A673 (cell line): ENCODE measurements around the gene HLCS. TPM values are rescaled to one million over a fixed set of nuclear protein-coding genes. Genes with fewer than 3 reads are reported as not detected.

Source experiments
- BruUV-seq: library from RNA; stranded (reverse); fragments of 400-500 nt; replicated peaks from 2 replicates; lab custom pipeline; 2021; lab: Mats Ljungman, UMichigan
- CTCF ChIA-PET: fragments of 300-600 bp; sonication (Branson Sonifier 250); formaldehyde crosslinking; loops from one replicate; lab custom pipeline; 2022; ENCODE audit warnings: antibody characterized with exemption; lab: Charles Lee
- POLR2A ChIA-PET: fragments of 300-600 bp; sonication (Branson Sonifier 250); formaldehyde crosslinking; loops from one replicate; lab custom pipeline; 2022; ENCODE audit warnings: antibody characterized with exemption; ENCODE audit not compliant: low non-redundant PET; lab: Charles Lee
- DNase-seq: peaks from one replicate; pipeline ENCODE4 v3.0.0-alpha.2; 2015; ENCODE audit warnings: low spot score
- H3K27ac ChIP-seq: fragments of 200-600 bp; sonication (generic); 2 replicates; pipeline ENCODE4 v1.5.1; 2016; ENCODE audit warnings: mixed run types, low read depth, mild to moderate bottlenecking, mixed read lengths, antibody characterized with exemption, low read length; ENCODE audit not compliant: poor library complexity, severe bottlenecking
- H3K27me3 ChIP-seq: fragments of 200-600 bp; sonication (generic); replicated peaks from 2 replicates; pipeline ENCODE4 v1.6.1; 2017; ENCODE audit warnings: mixed run types, low read depth, mild to moderate bottlenecking, mixed read lengths, antibody characterized with exemption, low read length; ENCODE audit not compliant: insufficient read depth, poor library complexity
- H3K36me3 ChIP-seq: fragments of 200-600 bp; sonication (generic); 2 replicates; pipeline ENCODE4 v1.6.1; 2016; ENCODE audit warnings: mixed run types, mild to moderate bottlenecking, mixed read lengths, antibody characterized with exemption, low read length; ENCODE audit not compliant: insufficient read depth, poor library complexity, severe bottlenecking
- H3K4me1 ChIP-seq: fragments of 200-600 bp; sonication (generic); 2 replicates; pipeline ENCODE4 v1.6.1; 2017; ENCODE audit warnings: mixed run types, mild to moderate bottlenecking, mixed read lengths, antibody characterized with exemption, low read length; ENCODE audit not compliant: insufficient read depth, poor library complexity, severe bottlenecking
- H3K4me3 ChIP-seq: fragments of 200-600 bp; sonication (generic); 2 replicates; pipeline ENCODE4 v1.5.1; 2016; ENCODE audit warnings: low read depth, mixed run types, mild to moderate bottlenecking, mixed read lengths, low read length; ENCODE audit not compliant: poor library complexity, severe bottlenecking
- H3K9me3 ChIP-seq: fragments of 200-600 bp; sonication (generic); 2 replicates; pipeline ENCODE4 v1.6.1; 2016; ENCODE audit warnings: mixed run types, low read depth, mild to moderate bottlenecking, mixed read lengths, antibody characterized with exemption, low read length; ENCODE audit not compliant: poor library complexity, severe bottlenecking
- CTCF ChIP-seq: fragments of 300-800, 200-600 bp; sonication (generic); conservative IDR thresholded peaks from 2 replicates; pipeline ENCODE4 v1.5.1; 2017; ENCODE audit warnings: low read depth, mild to moderate bottlenecking, antibody characterized with exemption, low read length, moderate library complexity, mixed read lengths
- EZH2 ChIP-seq: fragments of 200-600 bp; sonication (generic); IDR thresholded peaks from 2 replicates; pipeline ENCODE4 v1.6.1; 2017; ENCODE audit warnings: borderline replicate concordance, low read depth, mild to moderate bottlenecking, mixed read lengths, antibody characterized with exemption, low read length; ENCODE audit not compliant: poor library complexity, severe bottlenecking
- intact Hi-C: fragments of 100-400 bp; cut with micrococcal nuclease; formaldehyde crosslinking; loops from one replicate; pipeline ENCODE4 v1.10.0; 2022; ENCODE audit not compliant: unreplicated experiment
- total RNA-seq: library from RNA; stranded (reverse); gene quantifications from 2 replicates; pipeline ENCODE4 v1.2.3, GENCODE V29; 2021

The HLCS gene
- total RNA-seq, 1 experiment from 2014 or later, result 15.3 TPM

- CTCF ChIA-PET, result no interaction called here
- POLR2A ChIA-PET, result no interaction called here
- H3K27ac ChIP-seq, result no peak overlapping the region
- H3K36me3 ChIP-seq, result no peaks in the 10 kb centered on the region
- no peak for DNase-seq
- no peaks in the 10 kb centered on the region for H3K9me3 ChIP-seq
- TF ChIP-seq EZH2, result no peak
- no peak for TF ChIP-seq CTCF
- H3K4me3 ChIP-seq, result no peak overlapping the region
- no TSS peak for BruUV-seq
- intact Hi-C loops, result no loop called here
- no peaks in the 10 kb centered on the region for H3K27me3 ChIP-seq
- no peaks in the 10 kb centered on the region for H3K4me1 ChIP-seq
These were observed 126.7 kb downstream of the HLCS start for GRCh38 chr21:36839735-36840134.

GRCh38 chr21:36839123-36839522 lies 127.3 kb downstream of the HLCS start:
- BruUV-seq, result no TSS peak

GRCh38 chr21:36835383-36835795 lies 131.1 kb downstream of the HLCS start:
- H3K27ac ChIP-seq, result no peak overlapping the region
- H3K4me3 ChIP-seq, result no peak overlapping the region
- H3K9me3 ChIP-seq, result no peaks in the 10 kb centered on the region
- BruUV-seq, result no TSS peak
- intact Hi-C loops, result no loop called here
- peak; percentile 31 for DNase-seq
- no peaks in the 10 kb centered on the region for H3K4me1 ChIP-seq
- H3K27me3 ChIP-seq, result no peaks in the 10 kb centered on the region
- TF ChIP-seq CTCF (no peak), EZH2 (no peak)
- POLR2A ChIA-PET, result no interaction called here
- CTCF ChIA-PET, result interaction anchor here (0.5 kb wide), 1 partner anchor 76 kb away, joined by 3 read pairs; no protein-coding TSS in a partner anchor
- H3K36me3 ChIP-seq, result no peaks in the 10 kb centered on the region

More at GRCh38 chr21:36839123-36839522, 127.3 kb downstream of the HLCS start:
- Histone ChIP-seq H3K27me3 (no peaks in the 10 kb centered on the region), H3K9me3 (no peaks in the 10 kb centered on the region), H3K36me3 (no peaks in the 10 kb centered on the region), H3K4me3 (no peak overlapping the region), H3K27ac (no peak overlapping the region), H3K4me1 (no peaks in the 10 kb centered on the region)
- intact Hi-C loops, result no loop called here
- DNase-seq, result no peak
- ChIA-PET CTCF (interaction anchor here (0.7 kb wide), 1 partner anchor 717 kb away, joined by 5 read pairs; no protein-coding TSS in a partner anchor), POLR2A (no interaction called here)
- TF ChIP-seq CTCF, result no peak
- no peak for TF ChIP-seq EZH2
